HepG2 (cell line): Measurements from ENCODE around the gene KANSL1. TPM values are rescaled to one million over a fixed set of nuclear protein-coding genes. Genes with fewer than 3 reads are reported as not detected.

Experiments used
- ATAC-seq: fragments of 200-7000 bp; cut with Tn5 transposase; 3 replicates; pipeline ENCODE4 v1.9.1; 2020; ENCODE audit warnings: mild to moderate bottlenecking, moderate library complexity
- BruUV-seq: library from RNA; stranded (reverse); fragments of 400-500 nt; replicated peaks from 2 replicates; lab custom pipeline; 2021; lab: Mats Ljungman, UMichigan
- CTCF ChIA-PET: fragments of 300-600 bp; formaldehyde crosslinking; extraction: SDS; loops from one replicate; lab custom pipeline; 2021; ENCODE audit warnings: low total read pairs, inconsistent platforms, low intra/inter-chr PET ratio; lab: Yijun Ruan, JAX
- POLR2A ChIA-PET: fragments of 350-600 bp; sonication (Branson Sonifier 250); formaldehyde crosslinking; loops from one replicate; lab custom pipeline; 2020; ENCODE audit warnings: antibody characterized with exemption, inconsistent platforms; lab: Yijun Ruan, JAX
- DNase-seq: peaks from one replicate; pipeline ENCODE4 v3.0.0-alpha.2; 2015; ENCODE audit warnings: low spot score
- FAIRE-seq: peaks from 3 replicates; lab custom pipeline; 2011; peaks lifted over from hg19 to GRCh38; lab: Jason Lieb, UNC
- H2AFZ ChIP-seq: one replicate; pipeline ENCODE4 v1.6.1; 2011; ENCODE audit warnings: low read length, inconsistent platforms
- H3K27ac ChIP-seq: fragments of 300-600 bp; 3 replicates; pipeline ENCODE4 v1.8.0; 2011; ENCODE audit warnings: mixed run types, mild to moderate bottlenecking, mixed read lengths, low read length, inconsistent platforms; ENCODE audit not compliant: insufficient read depth; ENCODE audit errors: extremely low read length
- H3K27me3 ChIP-seq, 2 experiments: fragments of 200-600 bp in 1 of 2; 2 replicates in 1 of 2; 3 replicates in 1 of 2; pipeline versions ENCODE4 v1.6.0 to v1.8.0; 2011; ENCODE audit warnings: low read length in 2 of 2, mild to moderate bottlenecking in 2 of 2, moderate library complexity in 2 of 2, inconsistent platforms in 1 of 2; ENCODE audit not compliant: insufficient read depth in 2 of 2, control insufficient read depth in 1 of 2
- H3K36me3 ChIP-seq, 2 experiments: fragments of 200-600 bp in 1 of 2; replicated peaks in 1 of 2; 2 replicates in 1 of 2; 3 replicates in 1 of 2; pipeline versions ENCODE4 v1.5.1 to v1.8.0; 2011; ENCODE audit warnings: low read length in 2 of 2, inconsistent platforms in 1 of 2; ENCODE audit not compliant: insufficient read depth in 2 of 2, control insufficient read depth in 1 of 2
- H3K4me1 ChIP-seq: 2 replicates; pipeline ENCODE4 v1.5.1; 2012; ENCODE audit warnings: low read length, inconsistent platforms; ENCODE audit not compliant: insufficient read depth
- H3K4me2 ChIP-seq: 2 replicates; pipeline ENCODE4 v1.6.0; 2011; ENCODE audit warnings: low read depth, low read length, inconsistent platforms
- H3K4me3 ChIP-seq, 3 experiments: fragments of 200-600 bp in 1 of 3; sonication (generic), shearing (Covaris generic) in 1 of 3; replicated peaks in 1 of 3; 2 replicates each; pipeline ENCODE4 v1.5.1; 2011 to 2016; ENCODE audit warnings: low read length in 3 of 3, inconsistent platforms in 2 of 3, low read depth in 2 of 3, mild to moderate bottlenecking in 2 of 3, control low read depth in 1 of 3, mixed read lengths in 1 of 3; ENCODE audit not compliant: insufficient read depth in 1 of 3
- H3K79me2 ChIP-seq: one replicate; pipeline ENCODE4 v1.6.1; 2011; ENCODE audit warnings: low read length, inconsistent platforms; ENCODE audit not compliant: insufficient read depth
- H3K9ac ChIP-seq: 2 replicates; pipeline ENCODE4 v1.6.0; 2011; ENCODE audit warnings: mild to moderate bottlenecking, low read depth, low read length, inconsistent platforms; ENCODE audit not compliant: insufficient read depth
- H3K9me3 ChIP-seq: 2 replicates; pipeline ENCODE4 v1.5.1; 2012; ENCODE audit warnings: mild to moderate bottlenecking, low read length
- H4K20me1 ChIP-seq: 2 replicates; pipeline ENCODE4 v1.6.0; 2011; ENCODE audit warnings: inconsistent platforms, mild to moderate bottlenecking, low read length, moderate library complexity; ENCODE audit not compliant: insufficient read depth
- BCL6 ChIP-seq: IDR thresholded peaks from 2 replicates; pipeline ENCODE4 v1.6.1; 2016; ENCODE audit warnings: missing genetic modification reagents, missing compliant biosample characterization
- CHCHD3 ChIP-seq: sonication (generic); formaldehyde crosslinking; IDR thresholded peaks from 2 replicates; pipeline ENCODE4 v1.8.0; 2022; ENCODE audit warnings: mild to moderate bottlenecking, missing genetic modification reagents, moderate library complexity
- FOSL2 ChIP-seq: sonication (generic); formaldehyde crosslinking; IDR thresholded peaks from 2 replicates; pipeline ENCODE4 v1.4.0; 2020; ENCODE audit warnings: missing genetic modification reagents
- HMG20A ChIP-seq: IDR thresholded peaks from 2 replicates; pipeline ENCODE4 v1.6.1; 2016; ENCODE audit warnings: borderline replicate concordance
- HOXA7 ChIP-seq: sonication (generic); formaldehyde crosslinking; IDR thresholded peaks from 2 replicates; pipeline ENCODE4 v1.8.1; 2022; ENCODE audit warnings: mild to moderate bottlenecking, missing genetic modification reagents, moderate library complexity
- KLF16 ChIP-seq, 2 experiments: sonication (generic) in 1 of 2; formaldehyde crosslinking in 1 of 2; IDR thresholded peaks; 2 replicates each; pipeline versions ENCODE4 v1.6.1 to v1.8.0; 2016 to 2023; ENCODE audit warnings: missing genetic modification reagents in 2 of 2, missing compliant biosample characterization in 1 of 2
- SPEN ChIP-seq: sonication (generic); formaldehyde crosslinking; IDR thresholded peaks from 2 replicates; pipeline ENCODE4 v1.5.1; 2020; ENCODE audit warnings: low read depth, mild to moderate bottlenecking, missing genetic modification reagents
- ZBTB8A ChIP-seq: sonication (generic); formaldehyde crosslinking; IDR thresholded peaks from 2 replicates; pipeline ENCODE4 v1.4.0; 2020; ENCODE audit warnings: mild to moderate bottlenecking, low read depth, missing genetic modification reagents, borderline replicate concordance
- ZFP1 ChIP-seq: IDR thresholded peaks from 2 replicates; pipeline ENCODE4 v1.6.1; 2016
- WGBS: methylation state at CpG from one replicate; pipeline ENCODE4 v1.1.6; 2017; ENCODE audit warnings: low lambda C conversion rate; 5-methylcytosine and 5-hydroxymethylcytosine counted together
- in situ Hi-C: cut with HindIII; loops from 2 replicates; pipeline ENCODE4 v1.10.0; 2017; ENCODE audit warnings: low pct_unique_long_range_greater_than_20kb; ENCODE audit not compliant: extremely low pct_ligation_motif_present
- intact Hi-C: fragments of 100-400 bp; cut with micrococcal nuclease; formaldehyde crosslinking; loops from one replicate; pipeline ENCODE4 v1.10.0; 2022; ENCODE audit not compliant: unreplicated experiment
- polyA plus RNA-seq, 8 experiments: library from polyadenylated mRNA; depleted of rRNA in 3 of 8; stranded (reverse) in 7 of 8; unstranded in 1 of 8; fragments of >200 nt; fragmentation: Illumina TruSeq in 4 of 8; extraction: Trizol in 4 of 8; gene quantifications; 2 replicates each; pipeline versions ENCODE4 v1.2.1 to v1.2.3, GENCODE V29; 2011 to 2016; ENCODE audit warnings: low read depth in 4 of 8, missing spikeins in 1 of 8, mixed read lengths in 1 of 8; ENCODE audit not compliant: insufficient read depth in 1 of 8
- total RNA-seq, 5 experiments: library from RNA; depleted of rRNA; stranded (reverse); fragments of >200 nt; fragmentation: Illumina TruSeq; extraction: Trizol; gene quantifications; 2 replicates each; pipeline ENCODE4 v1.2.3, GENCODE V29; 2016; ENCODE audit warnings: low read depth in 1 of 5
- TF ChIP-seq, protein P1 (sequence below): sonication (generic); formaldehyde crosslinking; IDR thresholded peaks from 2 replicates; pipeline ENCODE4 v1.5.1; 2020; ENCODE audit warnings: missing genetic modification reagents, mild to moderate bottlenecking, borderline replicate concordance
- TF ChIP-seq, protein P2 (sequence below): sonication (generic); formaldehyde crosslinking; IDR thresholded peaks from 2 replicates; pipeline ENCODE4 v1.5.0; 2020; ENCODE audit warnings: missing genetic modification reagents

The KANSL1 gene
- total and polyA plus RNA-seq, 2 of the 13 experiments (the other 11 are each of a cell fraction or from before 2014, with no cell fraction given) = 24.0 to 59.6 TPM

DNA sequence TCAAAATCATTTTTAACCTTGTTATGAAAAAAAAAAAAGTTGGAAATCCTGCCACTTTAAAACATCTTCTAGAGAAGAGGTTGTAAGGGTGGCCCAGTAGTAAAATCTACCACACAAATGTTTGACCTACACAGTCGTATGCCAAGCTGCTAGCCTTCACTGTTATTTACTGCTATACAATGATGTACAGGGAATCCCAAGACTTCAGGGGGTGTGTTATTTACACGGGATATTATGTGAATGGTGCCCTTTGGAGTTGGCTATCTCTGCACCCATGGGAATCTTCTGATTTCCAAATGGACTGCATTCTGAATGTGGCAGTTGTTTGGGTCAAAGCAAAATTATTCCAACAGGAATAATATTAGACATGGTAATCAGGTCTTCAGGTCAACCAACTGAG, 148.2 kb downstream of the KANSL1 start:
- Histone ChIP-seq H4K20me1 (0 out of 2 replicates have a peak, but pooled peaks cover 4% of the 10 kb centered on the region), H3K36me3 (peaks cover 36 to 84% of the 10 kb centered on the region in 2 experiments), H3K4me3 (no peak overlapping the region), H3K4me2 (no peak overlapping the region), H3K27me3 (no peaks in the 10 kb centered on the region), H3K79me2 (peaks cover 3% of the 10 kb centered on the region), H3K9ac (no peak overlapping the region), H2AFZ (no peak overlapping the region), H3K4me1 (peaks cover 12% of the 10 kb centered on the region; the same call in 1 of the 2 replicates), H3K9me3 (no peaks in the 10 kb centered on the region), H3K27ac (no peak overlapping the region)
- CTCF ChIA-PET = interaction anchor here (1.2 to 2.9 kb wide), 5 partner anchors 17 to 168 kb away, joined by 3 to 37 read pairs (median 6); partner anchors contain the start of gene KANSL1
- TF ChIP-seq CHCHD3 (CRISPR knock-in tag) (no peak), BCL6 (CRISPR knock-in tag) (no peak), KLF16 (CRISPR knock-in tag; IDR thresholded peaks at IDR 0.05) (no peak), HMG20A (CRISPR knock-in tag) (no peak), ZFP1 (CRISPR knock-in tag) (no peak), HOXA7 (CRISPR knock-in tag) (no peak), ZBTB8A (CRISPR knock-in tag) (no peak), SPEN (CRISPR knock-in tag) (no peak), FOSL2 (CRISPR knock-in tag) (no peak)
- TF ChIP-seq, protein P1, sequence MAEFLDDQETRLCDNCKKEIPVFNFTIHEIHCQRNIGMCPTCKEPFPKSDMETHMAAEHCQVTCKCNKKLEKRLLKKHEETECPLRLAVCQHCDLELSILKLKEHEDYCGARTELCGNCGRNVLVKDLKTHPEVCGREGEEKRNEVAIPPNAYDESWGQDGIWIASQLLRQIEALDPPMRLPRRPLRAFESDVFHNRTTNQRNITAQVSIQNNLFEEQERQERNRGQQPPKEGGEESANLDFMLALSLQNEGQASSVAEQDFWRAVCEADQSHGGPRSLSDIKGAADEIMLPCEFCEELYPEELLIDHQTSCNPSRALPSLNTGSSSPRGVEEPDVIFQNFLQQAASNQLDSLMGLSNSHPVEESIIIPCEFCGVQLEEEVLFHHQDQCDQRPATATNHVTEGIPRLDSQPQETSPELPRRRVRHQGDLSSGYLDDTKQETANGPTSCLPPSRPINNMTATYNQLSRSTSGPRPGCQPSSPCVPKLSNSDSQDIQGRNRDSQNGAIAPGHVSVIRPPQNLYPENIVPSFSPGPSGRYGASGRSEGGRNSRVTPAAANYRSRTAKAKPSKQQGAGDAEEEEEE (CRISPR knock-in tag) = no peak
- TF ChIP-seq, protein P2, sequence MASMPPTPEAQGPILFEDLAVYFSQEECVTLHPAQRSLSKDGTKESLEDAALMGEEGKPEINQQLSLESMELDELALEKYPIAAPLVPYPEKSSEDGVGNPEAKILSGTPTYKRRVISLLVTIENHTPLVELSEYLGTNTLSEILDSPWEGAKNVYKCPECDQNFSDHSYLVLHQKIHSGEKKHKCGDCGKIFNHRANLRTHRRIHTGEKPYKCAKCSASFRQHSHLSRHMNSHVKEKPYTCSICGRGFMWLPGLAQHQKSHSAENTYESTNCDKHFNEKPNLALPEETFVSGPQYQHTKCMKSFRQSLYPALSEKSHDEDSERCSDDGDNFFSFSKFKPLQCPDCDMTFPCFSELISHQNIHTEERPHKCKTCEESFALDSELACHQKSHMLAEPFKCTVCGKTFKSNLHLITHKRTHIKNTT (CRISPR knock-in tag) = no peak
- ATAC-seq (no peak), DNase-seq (no peak), FAIRE-seq (no peak)
- POLR2A ChIA-PET = interaction anchor here (0.8 kb wide), 1 partner anchor 99 kb away, joined by 3 read pairs; no protein-coding TSS in a partner anchor
- intact Hi-C loops (loop anchor here (1.0 kb wide), 2 partner anchors 43 to 147 kb away; no protein-coding TSS in a partner anchor), in situ Hi-C loops (loop anchor here (5.0 kb wide), 1 partner anchor 43 kb away; no protein-coding TSS in a partner anchor)
- no TSS peak for BruUV-seq
- 71% methylated on average over 2 of the region's 2 CpGs for WGBS
